GDM1 (cell line): ENCODE data around the gene PTDSS2.
"Not testable (repeated sequence)": the region's sequence is repeated elsewhere in the genome, so short reads cannot be mapped to it uniquely, and the experiment has no call there.

Source experiments
- DNase-seq: peaks from one replicate; lab custom pipeline; 2025; lab: John Stamatoyannopoulos, UW

The PTDSS2 gene

DNA sequence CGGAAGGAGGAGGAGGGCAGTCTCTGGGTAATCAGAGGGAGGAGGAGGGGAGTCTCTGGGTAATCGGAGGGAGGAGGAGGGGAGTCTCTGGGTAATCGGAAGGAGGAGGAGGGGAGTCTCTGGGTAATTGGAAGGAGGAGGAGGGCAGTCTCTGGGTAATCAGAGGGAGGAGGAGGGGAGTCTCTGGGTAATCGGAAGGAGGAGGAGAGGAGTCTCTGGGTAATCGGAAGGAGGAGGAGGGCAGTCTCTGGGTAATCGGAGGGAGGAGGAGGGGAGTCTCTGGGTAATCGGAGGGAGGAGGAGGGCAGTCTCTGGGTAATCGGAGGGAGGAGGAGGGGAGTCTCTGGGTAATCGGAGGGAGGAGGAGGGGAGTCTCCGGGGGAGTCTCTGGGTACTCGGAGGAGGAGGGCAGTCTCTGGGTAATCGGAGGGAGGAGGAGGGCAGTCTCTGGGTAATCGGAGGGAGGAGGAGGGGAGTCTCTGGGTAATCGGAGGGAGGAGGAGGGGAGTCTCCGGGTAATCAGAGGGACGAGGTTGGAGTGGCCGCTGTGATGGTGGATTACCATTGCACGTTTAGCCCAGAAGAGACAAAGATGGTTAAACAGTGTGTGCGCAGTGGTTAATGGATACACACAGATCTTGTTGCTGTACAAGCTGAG, 19.1 kb downstream of the PTDSS2 start:
- DNase-seq: not testable (repeated sequence)

DNA sequence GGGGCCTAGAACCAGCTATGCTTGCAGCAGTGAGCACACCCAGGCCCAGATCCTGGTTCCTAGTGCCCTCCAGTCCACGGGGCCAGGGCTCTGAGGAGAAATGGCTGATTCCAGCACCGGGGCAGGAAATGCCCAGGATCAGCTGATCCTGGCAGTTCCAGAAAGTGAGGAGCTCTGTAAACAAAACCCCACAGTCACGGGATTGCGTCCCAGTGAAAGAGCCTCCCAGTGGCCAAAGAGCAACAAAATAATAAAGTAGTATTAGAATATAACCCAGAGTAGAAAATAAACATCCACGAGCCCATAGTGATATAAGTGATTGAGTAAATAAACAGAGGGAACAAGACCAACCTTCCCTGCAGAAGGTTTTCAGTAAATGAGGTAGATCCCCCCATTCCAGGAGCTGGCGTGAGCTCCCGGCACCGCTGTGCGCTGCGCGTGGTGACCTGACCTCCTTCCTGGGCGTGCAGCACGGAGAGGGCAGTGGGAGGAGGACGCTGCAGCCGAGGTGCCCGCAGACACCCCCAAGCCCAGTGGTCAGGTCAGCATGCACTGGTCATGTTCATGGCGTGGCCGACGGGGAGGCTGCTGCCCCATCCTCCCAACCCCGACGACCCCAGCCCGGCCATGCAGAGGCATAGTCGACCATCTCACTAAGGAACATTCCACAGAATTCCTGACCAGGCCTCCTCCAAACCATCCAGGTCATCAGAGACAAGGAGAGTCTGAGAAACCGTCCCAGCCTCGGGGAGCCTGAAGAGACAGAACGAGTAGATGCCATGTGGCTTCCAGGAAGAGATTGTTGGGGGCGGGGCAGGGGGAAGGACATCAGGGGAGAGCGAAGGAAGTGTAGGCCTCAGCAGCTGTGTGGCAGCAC, 19.8 kb downstream of the PTDSS2 start:
- no peak for DNase-seq

DNA sequence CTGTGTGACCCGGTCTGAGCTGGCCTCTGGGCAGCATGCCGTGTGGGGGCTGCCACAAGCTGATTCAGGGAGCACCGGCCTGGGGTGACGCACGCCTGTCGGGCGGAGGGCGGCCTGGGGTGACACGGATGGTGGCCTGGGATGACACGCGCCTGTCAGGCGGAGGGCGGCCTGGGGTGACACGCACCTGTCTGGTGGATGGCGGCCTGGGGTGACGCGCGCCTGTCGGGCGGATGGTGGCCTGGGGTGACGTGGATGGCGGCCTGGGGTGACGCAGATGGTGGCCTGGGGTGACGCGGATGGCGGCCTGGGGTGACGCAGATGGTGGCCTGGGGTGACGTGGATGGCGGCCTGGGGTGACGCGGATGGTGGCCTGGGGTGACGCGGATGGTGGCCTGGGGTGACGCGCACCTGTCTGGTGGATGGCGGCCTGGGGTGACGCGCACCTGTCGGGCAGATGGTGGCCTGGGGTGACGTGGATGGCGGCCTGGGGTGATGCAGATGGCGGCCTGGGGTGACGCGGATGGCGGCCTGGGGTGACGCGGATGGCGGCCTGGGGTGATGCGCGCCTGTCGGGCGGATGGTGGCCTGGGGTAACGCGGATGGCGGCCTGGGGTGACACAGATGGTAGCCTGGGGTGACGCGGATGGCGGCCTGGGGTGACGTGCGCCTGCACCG, 21.5 kb downstream of the PTDSS2 start:
- no peak for DNase-seq

DNA sequence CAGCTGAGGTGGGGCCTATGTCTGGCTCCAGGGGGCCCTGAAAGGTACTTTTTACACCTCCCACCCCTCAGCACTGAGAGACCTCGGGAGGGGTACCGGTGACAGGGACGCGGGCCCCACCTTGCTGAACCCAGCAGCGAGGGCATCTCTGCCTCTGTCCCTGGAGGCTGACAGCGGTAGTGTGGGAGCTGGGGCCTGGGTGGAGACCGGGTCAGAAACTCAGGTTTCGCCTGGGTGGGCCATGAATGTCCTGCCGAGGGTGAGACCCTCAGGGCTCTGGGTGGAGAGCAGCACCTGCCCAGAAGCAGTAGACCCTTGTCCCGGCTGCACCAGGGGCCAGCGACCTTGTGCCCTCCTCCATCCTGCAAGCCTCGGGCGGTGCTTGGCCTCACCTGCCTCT, 22.2 kb downstream of the PTDSS2 start:
- DNase-seq: no peak

DNA sequence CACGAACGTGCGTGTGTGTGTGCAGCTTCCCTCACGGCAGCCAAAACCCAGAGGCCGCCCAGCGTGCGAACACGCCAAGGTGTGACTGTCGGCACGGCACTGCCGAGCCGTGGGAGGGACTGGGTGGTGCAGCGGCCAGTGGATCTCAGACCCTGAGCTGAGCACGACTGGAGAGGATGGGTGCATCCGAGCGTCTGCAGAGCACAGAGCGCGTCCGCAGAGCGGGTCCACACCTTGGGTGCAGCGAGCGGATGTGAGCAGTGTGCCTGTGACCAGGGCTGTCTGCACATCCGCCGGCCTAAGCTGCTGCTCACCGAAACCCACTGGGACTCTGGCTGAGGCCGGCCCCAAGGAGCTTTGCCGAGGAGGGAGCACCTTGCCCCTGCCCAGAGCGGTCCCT, 22.7 kb downstream of the PTDSS2 start:
- no peak for DNase-seq

DNA sequence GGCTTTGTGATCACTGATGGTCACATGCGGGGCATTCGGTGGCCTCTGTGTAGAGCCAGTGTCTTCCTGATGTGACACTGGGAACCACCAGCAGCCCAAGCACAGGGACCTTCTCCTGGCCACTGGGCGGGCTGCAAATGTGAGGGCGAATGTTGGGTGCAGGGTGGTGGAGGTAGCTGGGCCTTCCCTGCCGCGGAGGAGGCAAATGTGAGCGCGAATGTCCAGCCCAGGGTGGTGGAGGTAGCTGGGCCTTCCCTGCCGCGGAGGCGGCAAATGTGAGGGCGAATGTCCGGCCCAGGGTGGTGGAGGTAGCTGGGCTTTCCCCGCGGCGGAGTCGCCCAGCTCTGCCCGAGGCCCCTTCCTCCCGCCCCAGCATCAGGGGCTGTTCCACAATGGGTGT, 23.3 kb downstream of the PTDSS2 start:
- no peak for DNase-seq

DNA sequence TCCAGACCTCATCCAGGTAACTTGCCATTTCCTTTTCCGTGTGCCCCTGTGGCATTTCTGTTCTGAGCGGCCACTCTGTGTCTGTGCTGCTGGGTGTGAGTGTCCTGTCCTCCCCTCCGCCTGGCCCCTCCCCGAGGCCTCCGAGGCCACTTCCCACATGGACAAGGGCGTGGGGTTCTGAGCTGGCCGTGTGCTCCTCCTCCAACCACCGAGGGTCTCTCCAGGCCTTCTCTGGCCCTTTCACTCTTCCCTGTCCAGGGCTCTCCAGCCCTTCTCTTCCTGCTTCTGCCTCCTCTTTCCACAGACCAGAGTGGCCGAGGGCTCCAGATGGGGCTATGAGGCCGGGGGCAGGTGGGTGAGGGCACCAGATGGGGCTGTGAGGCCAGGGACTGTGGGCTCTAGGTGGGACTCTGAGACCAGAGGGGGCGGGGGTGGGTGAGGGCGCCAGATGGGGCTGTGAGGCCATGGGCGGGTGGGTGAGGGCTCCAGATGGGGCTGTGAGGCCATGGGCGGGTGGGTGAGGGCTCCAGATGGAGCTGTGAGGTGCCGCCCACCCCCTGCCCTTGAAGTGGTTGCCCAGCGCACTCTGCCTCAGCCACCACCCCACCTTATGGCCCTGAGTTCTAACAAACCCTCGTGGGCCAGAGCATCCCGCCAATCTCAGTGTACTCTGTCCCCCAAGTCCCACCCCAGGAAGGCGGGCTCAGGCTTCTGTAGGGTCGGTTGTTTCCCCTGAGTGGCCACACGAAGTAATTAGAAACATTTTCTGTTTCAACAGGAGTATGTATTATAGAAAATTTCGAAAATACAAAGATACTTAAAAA, 24.1 kb downstream of the PTDSS2 start:
- no peak for DNase-seq

DNA sequence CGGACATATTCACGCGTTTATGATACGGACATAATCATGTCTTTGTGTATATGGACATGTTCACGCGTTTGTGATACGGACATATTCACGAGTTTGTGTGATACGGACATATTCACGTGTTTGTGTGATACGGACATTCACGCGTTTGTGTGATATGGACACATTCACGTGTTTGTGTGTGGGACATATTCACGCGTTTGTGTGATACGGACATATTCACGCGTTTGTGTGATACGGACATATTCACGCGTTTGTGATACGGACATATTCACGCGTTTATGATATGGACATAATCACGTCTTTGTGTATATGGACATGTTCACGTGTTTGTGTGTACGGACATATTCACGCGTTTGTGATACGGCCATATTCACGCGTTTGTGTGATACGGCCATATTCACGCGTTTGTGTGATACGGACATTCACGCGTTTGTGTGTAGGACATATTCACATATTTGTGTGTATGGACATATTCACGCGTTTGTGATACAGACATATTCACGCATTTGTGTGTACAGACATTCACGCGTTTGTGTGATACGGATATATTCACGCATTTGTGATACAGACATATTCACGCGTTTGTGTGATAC, 24.9 kb downstream of the PTDSS2 start:
- DNase-seq: no peak

DNA sequence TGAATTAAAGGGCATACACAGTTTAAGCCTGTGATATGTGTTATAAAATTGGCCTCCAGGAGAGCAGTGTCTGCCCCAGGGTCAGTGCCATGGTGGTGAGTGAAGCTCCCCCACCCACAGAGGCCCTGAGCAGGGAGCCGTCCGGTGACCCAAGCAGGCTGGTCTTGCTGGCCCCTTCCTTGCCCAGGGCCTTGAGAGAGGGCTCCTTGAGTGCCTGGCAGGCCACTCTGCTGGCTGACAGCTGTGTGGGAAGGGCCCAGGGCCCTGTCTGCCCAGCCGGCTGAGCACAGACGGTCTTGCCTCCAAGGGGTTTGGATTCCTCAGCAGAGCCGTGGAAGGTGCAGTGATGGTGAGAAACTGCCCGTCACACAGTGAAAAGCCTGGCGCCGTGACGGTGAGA, 25.9 kb downstream of the PTDSS2 start:
- no peak for DNase-seq

DNA sequence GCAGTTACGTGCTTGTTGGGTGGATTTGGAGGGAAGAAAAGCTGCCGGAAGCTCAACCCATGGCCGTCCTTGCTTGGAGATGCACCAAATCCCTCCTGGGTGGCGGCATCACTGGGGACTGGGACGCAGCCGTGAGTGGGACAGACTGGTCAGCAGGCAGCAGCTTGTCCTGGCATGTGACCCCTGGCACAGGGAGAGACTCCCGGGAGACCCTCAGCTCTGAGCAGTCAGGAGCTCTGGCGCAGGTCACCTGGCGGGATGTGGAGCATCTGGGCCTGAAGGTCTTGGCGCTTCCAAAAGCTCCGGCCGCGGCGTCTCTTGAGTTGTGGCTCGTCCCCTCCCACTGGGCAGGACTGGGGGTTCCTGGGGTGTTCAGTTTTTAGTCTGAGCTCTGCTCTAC, 26.3 kb downstream of the PTDSS2 start:
- no peak for DNase-seq

DNA sequence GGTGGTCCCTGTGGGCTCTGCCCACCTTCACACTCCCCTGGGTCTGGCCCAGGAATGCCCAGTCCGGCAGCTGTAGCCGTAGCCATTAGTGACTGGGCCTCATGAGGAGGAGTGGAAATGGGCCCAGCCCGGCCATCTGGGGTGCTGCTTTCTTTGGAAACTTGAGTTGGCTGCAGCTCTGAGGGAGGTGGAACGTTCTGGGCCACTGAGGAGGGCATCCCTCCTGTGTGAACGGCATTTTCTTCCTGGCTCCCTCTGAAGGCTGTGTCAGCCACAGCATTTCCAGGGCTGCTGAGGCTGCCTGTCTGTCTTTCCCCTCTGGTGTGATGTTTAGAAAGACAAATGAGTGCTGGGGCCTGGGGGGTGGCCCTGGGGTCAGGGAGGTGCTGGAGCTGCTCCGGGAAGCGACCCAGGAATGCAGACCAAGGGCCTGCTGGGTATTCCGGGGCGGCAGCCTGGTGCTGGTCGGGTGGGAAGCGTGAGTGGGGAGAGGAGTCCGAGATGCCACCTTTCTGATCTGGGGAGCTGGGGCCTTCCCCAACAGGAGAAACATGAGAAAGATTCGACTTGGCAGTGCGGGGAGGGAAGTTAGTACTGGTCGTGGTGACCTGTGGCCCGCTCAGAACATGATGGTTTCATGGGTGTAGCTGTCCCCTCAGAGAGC, 27.1 kb downstream of the PTDSS2 start:
- DNase-seq: no peak

DNA sequence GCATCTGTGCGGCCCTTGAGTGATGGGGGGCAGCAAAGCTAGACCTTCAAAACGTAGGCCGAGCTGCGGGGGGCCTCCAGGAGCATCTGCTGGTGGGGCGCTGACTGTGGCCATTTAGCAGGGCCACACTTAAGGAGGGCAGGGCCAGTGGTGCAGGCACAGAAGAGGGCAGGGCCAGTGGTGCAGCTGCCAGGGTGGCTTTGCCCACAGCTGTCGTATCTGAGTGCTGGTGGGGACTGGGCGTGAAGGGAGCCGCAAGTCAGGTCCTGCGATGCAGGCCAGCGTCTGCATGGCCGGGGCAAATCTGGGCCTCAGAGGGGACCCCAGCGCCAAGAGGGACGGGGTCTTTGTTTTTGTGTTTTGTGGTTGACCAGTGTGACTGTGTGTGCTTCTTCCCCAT, 29.2 kb downstream of the PTDSS2 start:
- no peak for DNase-seq

DNA sequence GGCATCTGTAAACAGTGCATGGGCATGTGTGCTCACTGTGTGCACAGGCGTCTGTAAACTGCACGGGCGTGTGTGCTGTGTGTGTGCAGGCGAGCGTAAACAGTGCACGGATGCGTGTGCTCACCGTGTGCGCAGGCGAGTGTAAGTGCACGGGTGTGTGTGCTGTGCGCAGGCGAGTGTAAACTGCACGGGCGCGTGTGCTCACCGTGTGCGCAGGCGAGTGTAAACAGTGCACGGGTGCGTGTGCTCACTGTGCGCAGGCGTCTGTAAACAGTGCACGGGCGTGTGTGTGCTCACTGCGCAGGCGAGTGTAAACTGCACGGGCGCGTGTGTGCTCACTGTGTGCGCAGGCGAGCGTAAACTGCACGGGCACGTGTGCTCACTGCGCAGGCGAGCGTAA, 34.5 kb downstream of the PTDSS2 start:
- no peak for DNase-seq

DNA sequence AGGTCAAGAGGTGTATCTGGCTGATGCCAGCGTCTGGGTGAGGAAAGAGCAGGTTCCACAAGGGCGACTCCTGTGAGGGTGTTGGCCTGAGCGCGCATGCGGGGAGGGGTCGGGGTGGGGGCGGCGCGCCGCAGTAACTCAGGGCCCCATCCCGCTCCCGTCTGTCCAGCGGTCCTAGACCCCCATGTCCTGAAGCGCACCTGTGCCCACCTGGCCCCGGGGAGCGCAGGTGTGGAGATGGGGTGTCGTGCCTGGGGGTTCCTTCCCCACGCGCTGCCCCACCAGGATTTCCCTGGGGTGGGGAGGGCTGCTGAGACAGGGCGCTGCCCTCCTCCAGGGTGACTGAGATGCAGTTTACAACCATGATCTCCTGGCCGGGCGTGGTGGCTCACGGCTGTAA, 36.1 kb downstream of the PTDSS2 start:
- no peak for DNase-seq

DNA sequence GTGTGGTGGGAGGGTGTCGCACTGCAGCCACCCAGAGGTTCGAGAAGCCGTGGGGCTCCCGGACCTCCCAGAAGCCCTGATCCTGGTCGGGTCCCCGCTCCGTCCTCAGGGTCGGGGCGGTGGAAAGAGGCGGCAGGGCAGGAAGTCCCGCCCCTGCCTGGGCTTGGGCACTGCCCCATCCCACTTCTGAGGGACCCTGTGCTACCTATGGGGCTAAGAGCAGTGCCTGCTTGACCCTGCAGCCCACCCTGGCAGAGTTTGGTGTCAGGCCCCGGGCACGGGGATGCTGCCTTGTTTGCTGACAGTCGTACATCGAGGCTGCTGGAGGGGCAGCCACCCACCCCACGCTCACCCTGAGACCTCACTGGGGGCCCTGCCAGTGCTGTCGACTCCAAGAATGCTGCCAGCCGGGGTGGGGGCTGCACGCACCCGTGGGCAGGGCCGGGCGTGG, 37.5 kb downstream of the PTDSS2 start:
- DNase-seq: no peak

DNA sequence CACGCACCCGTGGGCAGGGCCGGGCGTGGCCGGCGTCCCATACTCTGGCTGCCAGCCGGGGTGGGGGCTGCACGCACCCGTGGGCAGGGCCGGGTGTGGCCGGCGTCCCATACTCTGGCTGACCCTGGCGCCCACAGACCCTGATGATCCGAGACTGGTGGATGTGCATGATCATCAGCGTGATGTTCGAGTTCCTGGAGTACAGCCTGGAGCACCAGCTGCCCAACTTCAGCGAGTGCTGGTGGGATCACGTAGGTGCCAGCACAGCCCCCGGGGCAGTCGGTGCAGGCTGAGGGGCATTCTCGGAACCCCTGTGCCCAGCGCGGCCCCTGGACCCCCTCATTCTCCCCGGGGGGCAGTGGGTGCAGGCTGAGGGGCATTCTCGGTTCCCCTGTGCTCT, 38.0 kb downstream of the PTDSS2 start:
- no peak for DNase-seq

DNA sequence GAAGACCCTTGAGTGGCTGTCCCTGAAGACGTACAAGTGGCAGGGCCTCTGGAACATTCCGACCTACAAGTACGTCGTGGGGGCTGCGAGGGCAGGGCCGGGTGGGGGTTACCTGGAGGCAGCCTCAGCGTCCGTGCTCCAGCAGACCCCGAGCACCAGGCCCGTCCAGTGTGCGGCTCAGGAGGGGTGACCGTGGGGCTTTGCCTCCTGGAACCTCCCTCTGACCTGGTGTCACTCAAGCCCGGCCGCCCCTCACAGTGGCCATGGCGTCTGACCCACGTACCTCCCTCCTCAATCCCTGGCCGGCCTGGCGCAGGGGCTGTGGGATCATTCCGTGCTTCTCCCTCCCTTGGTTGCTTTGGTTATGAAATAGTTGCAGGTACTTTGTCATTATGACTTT, 38.5 kb downstream of the PTDSS2 start:
- no peak for DNase-seq

DNA sequence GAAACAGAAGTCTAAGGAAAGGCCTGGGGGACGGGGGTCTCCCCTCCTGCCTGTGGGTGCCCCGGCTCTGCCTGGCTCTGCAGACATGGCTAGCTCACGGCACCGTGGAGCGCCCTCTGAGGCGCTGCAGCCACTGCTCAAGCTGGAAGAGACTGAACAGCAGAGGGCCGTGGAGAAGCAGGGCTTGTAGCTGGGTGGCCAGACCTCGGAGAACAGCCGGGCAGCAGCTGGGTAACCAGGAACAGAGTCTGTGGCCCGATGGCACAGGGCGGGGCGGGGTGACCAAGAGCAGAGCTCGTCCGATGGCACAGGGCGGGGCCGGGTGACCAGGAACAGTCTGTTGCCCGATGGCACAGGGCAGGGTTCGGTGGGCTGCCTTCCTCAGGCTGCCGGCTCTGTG, 38.9 kb downstream of the PTDSS2 start:
- DNase-seq: no peak

DNA sequence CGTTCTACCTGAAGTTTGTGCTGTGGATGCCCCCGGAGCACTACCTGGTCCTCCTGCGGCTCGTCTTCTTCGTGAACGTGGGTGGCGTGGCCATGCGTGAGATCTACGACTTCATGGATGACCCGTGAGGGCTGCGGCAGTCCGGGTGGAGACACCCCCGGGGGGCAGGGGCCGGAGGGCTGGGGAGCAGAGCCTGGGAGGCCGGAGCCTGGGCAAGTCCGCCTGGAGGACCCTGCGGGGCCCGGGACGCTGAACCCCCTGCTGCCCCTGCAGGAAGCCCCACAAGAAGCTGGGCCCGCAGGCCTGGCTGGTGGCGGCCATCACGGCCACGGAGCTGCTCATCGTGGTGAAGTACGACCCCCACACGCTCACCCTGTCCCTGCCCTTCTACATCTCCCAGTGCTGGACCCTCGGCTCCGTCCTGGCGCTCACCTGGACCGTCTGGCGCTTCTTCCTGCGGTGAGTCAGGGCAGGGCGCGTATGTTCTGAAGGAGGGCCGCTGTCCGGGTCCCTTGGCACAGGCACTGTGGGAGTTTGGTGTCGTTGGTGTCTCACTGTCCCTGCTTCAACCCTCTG, 39.6 kb downstream of the PTDSS2 start:
- no peak for DNase-seq

DNA sequence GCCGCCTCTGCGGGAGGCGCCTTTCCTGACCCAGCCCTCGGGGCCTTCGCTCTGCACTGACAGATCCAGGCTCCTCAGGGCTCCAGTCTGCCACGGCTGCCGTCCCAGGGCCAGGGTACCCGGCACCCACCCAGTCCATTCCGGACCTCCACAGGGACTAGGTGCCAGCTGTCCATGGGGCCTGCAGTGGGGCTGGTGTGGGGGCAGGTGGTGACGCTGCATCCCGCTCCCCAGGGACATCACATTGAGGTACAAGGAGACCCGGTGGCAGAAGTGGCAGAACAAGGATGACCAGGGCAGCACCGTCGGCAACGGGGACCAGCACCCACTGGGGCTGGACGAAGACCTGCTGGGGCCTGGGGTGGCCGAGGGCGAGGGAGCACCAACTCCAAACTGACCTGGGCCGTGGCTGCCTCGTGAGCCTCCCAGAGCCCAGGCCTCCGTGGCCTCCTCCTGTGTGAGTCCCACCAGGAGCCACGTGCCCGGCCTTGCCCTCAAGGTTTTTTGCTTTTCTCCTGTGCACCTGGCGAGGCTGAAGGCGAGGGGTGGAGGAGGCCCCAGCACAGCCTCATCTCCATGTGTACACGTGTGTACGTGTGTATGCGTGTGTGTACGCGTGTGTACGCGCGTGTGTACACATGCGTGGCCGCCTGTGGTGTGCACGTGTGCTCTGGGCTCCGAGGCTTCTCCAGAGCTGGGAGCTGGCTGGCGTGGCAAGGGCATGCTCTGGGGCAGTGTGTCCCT, 40.3 kb downstream of the PTDSS2 start:
- DNase-seq: no peak
